NCI-H510A treated with DMSO at 0.1 percent for 48 hours (cell line): ENCODE measurements around the gene PAQR4.
"Not testable (repeated sequence)": the region's sequence is repeated elsewhere in the genome, so short reads cannot be mapped to it uniquely, and the experiment has no call there.

ENCODE experiments used
- DNase-seq: peaks from one replicate; lab custom pipeline; 2025; lab: John Stamatoyannopoulos, UW

PAQR4 gene

DNA sequence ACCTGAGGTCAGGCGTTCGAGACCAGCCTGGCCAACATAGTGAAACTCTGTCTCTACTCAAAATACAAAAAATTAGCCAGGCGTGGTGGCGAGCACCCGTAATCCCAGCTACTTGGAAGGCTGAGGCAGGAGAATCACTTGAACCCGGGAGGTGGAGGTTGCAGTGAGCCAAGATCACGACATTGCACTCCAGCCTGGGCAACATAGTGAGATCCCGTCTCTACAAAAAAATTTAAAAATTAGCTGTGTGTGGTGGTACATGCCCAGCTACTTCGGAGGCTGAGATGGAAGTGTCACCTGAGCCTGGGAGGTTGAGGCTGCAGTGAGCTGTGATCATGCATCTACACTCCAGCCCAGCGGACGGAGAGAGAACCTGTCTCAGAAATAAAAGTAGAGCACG lies 25.4 kb upstream of the PAQR4 start:
- DNase-seq: not testable (repeated sequence)

GRCh38 chr16:2946649-2947048 lies 22.5 kb upstream of the PAQR4 start:
- no peak for DNase-seq

GRCh38 chr16:2948807-2949704 lies 20.1 kb upstream of the PAQR4 start:
- no peak for DNase-seq

- no peak for DNase-seq
Measured at GRCh38 chr16:2949705-2950352, 19.3 kb upstream of the PAQR4 start.

DNA sequence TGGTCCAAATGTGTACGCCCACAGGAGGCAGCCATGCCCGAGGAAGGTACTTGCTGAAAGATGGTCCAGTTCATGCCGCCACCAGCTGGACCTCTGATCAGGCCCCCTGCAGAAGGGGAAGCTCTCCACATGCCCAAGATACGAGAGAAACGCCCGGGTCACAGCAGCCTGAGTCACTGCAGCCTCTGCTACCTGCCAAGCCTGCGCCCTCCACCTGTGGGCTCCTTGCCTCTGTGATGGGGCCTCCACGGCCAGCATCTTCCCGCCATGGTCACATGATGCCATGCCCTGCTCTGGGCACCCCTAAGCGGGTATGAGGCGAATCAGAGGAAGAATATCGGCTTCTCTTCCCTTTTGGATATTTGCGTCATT lies 18.8 kb upstream of the PAQR4 start:
- DNase-seq: no peak

GRCh38 chr16:2950773-2951172 lies 18.4 kb upstream of the PAQR4 start:
- DNase-seq: no peak

DNA sequence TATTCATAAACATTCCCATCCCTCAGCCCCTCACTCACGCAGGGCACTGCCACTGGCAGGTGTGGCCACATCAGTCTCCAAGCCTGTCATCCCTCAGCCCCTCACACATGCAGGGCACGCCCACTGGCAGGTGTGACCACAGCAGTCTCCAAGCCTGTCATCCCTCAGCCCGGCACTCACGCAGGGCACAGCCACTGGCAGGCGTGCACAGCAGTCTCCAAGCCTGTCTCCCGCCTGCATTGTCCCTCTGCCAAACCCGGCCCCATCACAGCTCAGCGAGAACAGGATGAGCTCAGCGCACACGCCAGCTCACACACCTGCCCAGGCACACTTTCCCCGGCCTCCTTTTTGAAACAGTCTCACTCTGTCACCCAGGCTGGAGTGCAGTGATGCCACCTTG lies 16.5 kb upstream of the PAQR4 start:
- no peak for DNase-seq

DNA sequence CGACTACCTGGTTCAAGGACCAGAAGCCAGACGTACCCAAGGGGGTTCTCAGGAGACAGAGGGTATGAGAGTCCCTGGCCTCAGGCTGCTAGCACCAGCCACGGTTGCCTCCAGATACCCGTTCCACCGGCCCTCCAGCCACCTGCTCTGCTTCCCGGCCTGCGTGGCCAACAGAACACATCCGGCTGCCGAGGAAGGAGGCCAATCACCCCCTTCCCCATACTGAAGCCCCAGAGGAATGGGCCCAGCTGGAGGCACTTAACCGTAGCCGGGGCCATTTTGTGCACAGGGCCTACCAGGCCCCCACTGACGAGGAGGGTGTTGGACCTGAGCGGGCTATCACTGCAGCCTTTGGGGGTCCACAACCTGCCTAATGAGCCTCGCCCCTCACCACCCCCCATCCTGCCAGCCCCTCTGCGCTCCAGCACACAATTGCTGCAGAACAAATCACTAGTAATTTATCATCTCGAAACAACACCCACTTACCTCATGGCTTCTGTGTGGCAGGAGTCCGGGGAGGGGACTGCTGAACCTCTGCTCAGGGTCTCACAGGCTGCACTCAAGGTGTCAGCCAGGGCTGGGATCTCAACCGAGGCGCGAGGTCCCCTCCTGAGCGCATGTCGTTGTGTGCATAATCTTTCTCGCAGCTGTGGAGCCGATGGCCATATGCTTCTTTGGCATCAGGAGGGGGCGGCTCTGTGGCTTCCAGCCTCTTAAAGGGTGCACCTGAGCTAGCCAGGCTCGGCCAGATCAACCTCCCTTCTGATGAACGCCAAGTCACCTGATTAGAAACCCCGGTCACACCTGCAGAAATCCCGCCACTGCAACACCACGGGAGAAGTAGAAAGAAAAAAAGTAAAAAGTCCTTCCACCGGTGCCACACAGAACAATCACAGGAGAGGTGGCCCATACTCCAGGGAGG lies 15.2 kb upstream of the PAQR4 start:
- no peak for DNase-seq

- DNase-seq: no peak
Measured at GRCh38 chr16:2954656-2955381, 14.3 kb upstream of the PAQR4 start.

- no peak for DNase-seq
Measured at GRCh38 chr16:2955438-2955778, 13.7 kb upstream of the PAQR4 start.

DNA sequence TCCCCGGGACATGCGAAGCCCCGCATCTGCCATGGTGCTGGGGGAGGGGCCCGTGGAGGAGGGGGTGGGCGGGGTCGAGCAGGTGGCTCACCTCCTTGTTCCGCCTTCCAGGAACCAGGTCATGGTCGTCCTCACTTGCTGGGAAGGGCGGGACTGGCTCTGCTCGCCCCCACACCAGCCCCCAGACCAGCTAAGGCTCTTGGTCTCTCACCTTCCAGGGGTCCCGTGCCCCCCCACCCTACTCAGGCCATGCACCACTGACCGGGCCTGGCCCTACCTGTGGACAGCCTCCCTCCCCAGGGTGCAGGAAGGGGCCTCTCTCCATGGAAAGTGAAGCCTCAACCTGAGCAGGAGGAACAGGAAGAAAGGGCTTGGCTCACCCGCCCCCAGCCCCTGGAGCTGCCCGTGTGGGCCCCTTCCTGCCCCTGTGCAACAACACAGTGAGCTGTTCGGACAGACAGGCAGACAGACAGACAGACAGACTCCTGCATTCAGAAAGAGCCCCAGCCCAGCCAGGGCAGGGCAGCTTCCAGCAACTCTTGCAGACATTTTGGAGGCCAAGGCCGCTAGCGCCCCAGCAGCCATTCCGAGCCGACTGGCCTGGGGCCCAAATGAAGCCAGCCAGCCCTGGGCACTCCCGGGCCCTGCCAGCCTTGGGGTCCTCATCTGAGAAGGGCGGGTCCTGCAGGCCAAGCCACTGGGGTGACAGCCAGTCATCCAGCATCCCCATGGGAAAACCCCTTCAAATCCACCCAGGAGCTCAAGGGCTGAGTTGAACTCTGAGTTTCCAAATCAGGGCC lies 13.2 kb upstream of the PAQR4 start:
- no peak for DNase-seq

- no peak for DNase-seq
Measured at GRCh38 chr16:2956579-2956956, 12.6 kb upstream of the PAQR4 start.

- DNase-seq: no peak
Measured at GRCh38 chr16:2959206-2959605, 9.9 kb upstream of the PAQR4 start.

DNA sequence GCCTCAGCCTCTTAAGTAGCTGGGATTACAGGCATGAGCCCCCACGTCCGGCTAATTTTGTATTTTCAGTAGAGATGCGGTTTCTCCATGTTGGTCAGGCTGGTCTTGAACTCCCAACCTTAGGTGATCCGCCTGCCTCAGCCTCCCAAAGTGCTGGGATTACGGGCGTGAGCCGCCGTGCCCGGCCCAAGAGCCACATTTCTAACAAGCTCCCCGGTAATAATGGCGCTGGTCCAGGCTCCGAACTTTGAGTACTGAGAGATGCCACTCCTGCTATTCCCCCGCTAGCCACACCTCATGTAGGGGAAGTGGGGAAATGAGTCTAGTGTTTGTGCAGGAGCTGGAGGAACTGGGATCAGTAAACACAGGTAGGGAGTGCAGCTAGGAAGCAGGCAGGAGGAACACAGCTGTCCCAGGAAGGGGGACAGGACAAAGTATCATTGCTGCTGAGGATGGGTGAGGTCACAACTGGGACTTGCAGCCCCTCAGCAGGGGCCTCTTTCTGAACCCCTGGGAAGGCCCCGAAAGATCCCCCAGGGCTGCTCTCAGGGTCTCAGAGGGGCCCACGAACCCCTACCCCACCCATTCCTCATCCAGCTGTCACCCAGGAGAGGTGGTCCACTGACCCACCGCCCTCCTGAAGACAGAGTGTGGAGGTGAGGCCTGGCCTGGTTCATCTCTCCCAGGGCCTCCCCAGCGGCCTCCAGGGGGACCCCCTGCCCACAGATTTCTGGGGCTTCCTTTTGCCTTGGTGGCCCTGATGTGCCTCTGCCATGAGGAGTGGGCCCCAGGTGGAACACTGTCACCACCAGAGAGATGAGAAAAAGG lies 8.8 kb upstream of the PAQR4 start:
- DNase-seq: no peak

- DNase-seq: no peak
Measured at GRCh38 chr16:2962334-2963073, 6.6 kb upstream of the PAQR4 start.

GRCh38 chr16:2963074-2963722 lies 6.0 kb upstream of the PAQR4 start:
- no peak for DNase-seq

DNA sequence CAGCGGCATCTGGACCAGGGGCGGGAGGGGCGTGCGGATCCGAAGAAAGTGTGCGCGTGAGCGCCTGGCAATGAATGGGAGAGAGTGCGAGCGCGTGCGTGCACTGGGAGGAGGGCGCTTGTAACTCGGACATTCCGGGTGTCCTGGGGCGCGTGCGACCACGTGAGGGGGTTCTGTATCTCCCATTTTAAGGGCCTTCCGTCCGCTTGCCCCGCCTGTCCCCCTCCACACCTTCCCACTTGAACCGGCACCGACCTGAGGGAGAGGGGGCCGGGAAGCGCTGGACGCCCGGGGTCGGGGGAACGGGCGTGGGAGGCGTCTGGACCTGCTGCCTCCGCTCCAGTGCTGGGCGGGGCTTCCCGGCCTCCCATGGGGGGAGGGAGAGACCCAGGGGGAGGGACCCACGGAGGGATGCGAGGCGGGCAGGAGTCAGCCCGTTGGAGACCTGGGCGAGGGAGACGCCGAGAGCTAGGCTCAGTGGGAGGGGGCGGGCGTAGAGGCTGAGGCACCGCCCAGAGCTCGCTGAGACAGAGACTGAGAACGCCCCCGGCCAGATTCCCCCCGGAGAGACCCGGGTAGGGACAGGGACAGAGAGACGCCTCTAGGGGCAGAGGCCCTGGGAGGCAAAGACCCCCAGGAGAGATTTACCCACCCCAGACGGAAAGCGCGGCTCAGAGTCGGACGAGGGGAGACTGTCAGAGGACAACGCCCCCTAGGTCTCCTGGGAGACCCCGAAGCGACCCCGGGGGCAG lies 5.2 kb upstream of the PAQR4 start, which contains the start of gene KREMEN2:
KREMEN2 (plus strand) TSS at position 553 of the 752 bp plus-strand sequence. CDS start 246 bp downstream, outside the sequence.
- peak; percentile 35 for DNase-seq
